ENCODE data around the gene SRMS. TPM values are rescaled to one million over a fixed set of nuclear protein-coding genes. Genes with fewer than 3 reads are reported as not detected.

Gene SRMS
- total and polyA plus RNA-seq, 2 of the 13 experiments (the other 11 are each of a cell fraction or from before 2014, with no cell fraction given): not detected

DNA sequence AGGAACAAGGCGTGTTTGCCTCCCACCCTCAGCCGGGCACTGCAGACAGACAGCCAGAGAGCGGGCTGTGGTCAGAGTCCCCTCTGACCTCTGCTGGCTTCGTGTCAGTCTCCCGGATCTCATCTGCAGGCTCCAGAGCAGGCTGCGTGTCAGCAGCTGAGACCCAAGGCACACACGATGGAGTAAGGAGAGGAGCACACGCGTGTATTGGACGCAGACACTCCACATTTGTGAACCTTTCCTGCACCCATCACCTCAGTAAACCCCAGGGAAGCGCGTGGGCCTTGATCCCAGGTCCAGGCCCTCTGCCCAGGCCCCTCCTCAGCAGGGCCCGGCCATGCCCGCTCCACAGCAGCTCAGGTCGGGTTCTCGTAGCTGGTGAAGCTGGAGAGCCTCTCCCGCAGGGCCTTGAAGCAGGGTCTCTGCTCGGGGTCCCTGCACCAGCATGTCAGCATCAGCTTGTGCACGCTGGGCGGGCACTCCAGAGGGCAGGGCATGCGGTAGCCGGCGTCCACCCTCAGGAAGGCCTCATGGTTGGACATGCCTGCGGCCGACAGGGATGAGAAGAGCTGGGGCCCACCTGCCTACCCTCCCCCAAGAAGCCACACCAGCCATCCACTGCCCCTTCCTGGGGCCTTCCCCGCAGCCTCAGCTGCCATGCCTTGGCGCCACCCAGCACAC is 18.2 kb downstream of the SRMS start:
- no peak overlapping the region for H3K27ac ChIP-seq (ENCODE audit: extremely low read length, insufficient read depth, low read length)
- H2AFZ ChIP-seq (ENCODE audit: low read length): no peak overlapping the region
- no peak overlapping the region for H3K4me3 ChIP-seq (replicated peaks in 1 of 3; ENCODE audit: insufficient read depth in 1 of 3, low read depth in 2 of 3, low read length in 3 of 3)
- intact Hi-C loops (cut with micrococcal nuclease; ENCODE audit: unreplicated experiment) (no loop called here), in situ Hi-C loops (cut with HindIII; ENCODE audit: extremely low pct_ligation_motif_present, low pct_unique_long_range_greater_than_20kb) (no loop called here)
- no peak overlapping the region for H3K9ac ChIP-seq (ENCODE audit: insufficient read depth, low read depth, low read length)
- no TSS peak for BruUV-seq (replicated peaks)
- H3K4me2 ChIP-seq (ENCODE audit: low read depth, low read length): no peak overlapping the region
- DNase-seq (ENCODE audit: low spot score) (no peak), ATAC-seq (peak; percentile 53), FAIRE-seq (no peak)
- peaks cover 26 to 58% of the 10 kb centered on the region in 2 experiments; a peak in 4 of 5 replicates for H3K27me3 ChIP-seq (ENCODE audit: control insufficient read depth in 1 of 2, insufficient read depth in 2 of 2, low read length in 2 of 2)
- H3K4me1 ChIP-seq (ENCODE audit: insufficient read depth, low read length): peaks cover 10% of the 10 kb centered on the region; the same call in 1 of the 2 replicates
- 26% methylated on average over 19 of the region's 27 CpGs for WGBS (ENCODE audit: low lambda C conversion rate)
- no peaks in the 10 kb centered on the region for H3K9me3 ChIP-seq (ENCODE audit: low read length)
- H4K20me1 ChIP-seq (ENCODE audit: insufficient read depth, low read length): peaks cover 4% of the 10 kb centered on the region; the same call in 1 of the 2 replicates
- no peaks in the 10 kb centered on the region for H3K79me2 ChIP-seq (ENCODE audit: insufficient read depth, low read length)
- H3K36me3 ChIP-seq (replicated peaks in 1 of 2; ENCODE audit: control insufficient read depth in 1 of 2, insufficient read depth in 2 of 2, low read length in 2 of 2): no peaks in the 10 kb centered on the region
- no peak for TF ChIP-seq ZNF296 (CRISPR knock-in tag; conservative IDR thresholded peaks at IDR 0.05)
- no peak for TF ChIP-seq WIZ (CRISPR knock-in tag; IDR thresholded peaks at IDR 0.05)
- TF ChIP-seq ZFY (CRISPR knock-in tag; IDR thresholded peaks at IDR 0.05): no peak
- TF ChIP-seq CTCF (CRISPR knock-in tag; IDR thresholded peaks at IDR 0.05): peak; percentile 12; the same call in 1 of the 2 replicates
- TF ChIP-seq ZNF446 (CRISPR knock-in tag; IDR thresholded peaks at IDR 0.05): 0 out of 2 replicates have a peak, but pooled peaks have one; percentile 38
- TF ChIP-seq FOXC1 (CRISPR knock-in tag; IDR thresholded peaks at IDR 0.05; ENCODE audit: borderline replicate concordance): peak; percentile 57; the same call in 1 of the 2 replicates
- no peak for TF ChIP-seq NR0B2 (CRISPR knock-in tag; IDR thresholded peaks at IDR 0.05)
- TF ChIP-seq ZNF552 (CRISPR knock-in tag; IDR thresholded peaks at IDR 0.05; ENCODE audit: borderline replicate concordance): no peak
- TF ChIP-seq FOXO4 (CRISPR knock-in tag; conservative IDR thresholded peaks at IDR 0.05): 0 out of 2 replicates have a peak, but pooled peaks have one; percentile 76
- TF ChIP-seq EED (CRISPR knock-in tag; IDR thresholded peaks at IDR 0.05): 0 out of 2 replicates have a peak, but pooled peaks have one; percentile 35
- 0 out of 2 replicates have a peak, but pooled peaks have one; percentile 30 for TF ChIP-seq ZBTB39 (CRISPR knock-in tag; IDR thresholded peaks at IDR 0.05)
- TF ChIP-seq, protein P1, sequence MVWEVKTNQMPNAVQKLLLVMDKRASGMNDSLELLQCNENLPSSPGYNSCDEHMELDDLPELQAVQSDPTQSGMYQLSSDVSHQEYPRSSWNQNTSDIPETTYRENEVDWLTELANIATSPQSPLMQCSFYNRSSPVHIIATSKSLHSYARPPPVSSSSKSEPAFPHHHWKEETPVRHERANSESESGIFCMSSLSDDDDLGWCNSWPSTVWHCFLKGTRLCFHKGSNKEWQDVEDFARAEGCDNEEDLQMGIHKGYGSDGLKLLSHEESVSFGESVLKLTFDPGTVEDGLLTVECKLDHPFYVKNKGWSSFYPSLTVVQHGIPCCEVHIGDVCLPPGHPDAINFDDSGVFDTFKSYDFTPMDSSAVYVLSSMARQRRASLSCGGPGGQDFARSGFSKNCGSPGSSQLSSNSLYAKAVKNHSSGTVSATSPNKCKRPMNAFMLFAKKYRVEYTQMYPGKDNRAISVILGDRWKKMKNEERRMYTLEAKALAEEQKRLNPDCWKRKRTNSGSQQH (CRISPR knock-in tag; IDR thresholded peaks at IDR 0.05; ENCODE audit: low read depth): no peak
- TF ChIP-seq ELF4 (CRISPR knock-in tag; IDR thresholded peaks at IDR 0.05; ENCODE audit: borderline replicate concordance): no peak
- ChIA-PET POLR2A (interaction anchor here (0.6 to 1.0 kb wide), 2 partner anchors 8 to 124 kb away, joined by 3 to 4 read pairs; partner anchors contain the start of genes PTK6 and STMN3), CTCF (ENCODE audit: low intra/inter-chr PET ratio, low total read pairs) (no interaction called here)
